Measurements from ENCODE around the gene HSD11B1L. TPM values are rescaled to one million over a fixed set of nuclear protein-coding genes. Genes with fewer than 3 reads are reported as not detected.

The HSD11B1L gene, protein sequence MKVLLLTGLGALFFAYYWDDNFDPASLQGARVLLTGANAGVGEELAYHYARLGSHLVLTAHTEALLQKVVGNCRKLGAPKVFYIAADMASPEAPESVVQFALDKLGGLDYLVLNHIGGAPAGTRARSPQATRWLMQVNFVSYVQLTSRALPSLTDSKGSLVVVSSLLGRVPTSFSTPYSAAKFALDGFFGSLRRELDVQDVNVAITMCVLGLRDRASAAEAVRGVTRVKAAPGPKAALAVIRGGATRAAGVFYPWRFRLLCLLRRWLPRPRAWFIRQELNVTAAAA
- total RNA-seq (1 to 10 TPM; 4.3 to 7.1 (median 6.8) TPM), polyA plus RNA-seq (9.8 TPM)
- long read RNA-seq, donor 1, partial matches to known transcripts = 5 of 26 reads
- long read RNA-seq, donor 1, other reads (novel, unspliced or antisense) = 9 of 26 reads
- long read RNA-seq, donor 2, partial matches to known transcripts = 1 of 9 reads
- long read RNA-seq, donor 2, other reads (novel, unspliced or antisense) = 5 of 9 reads
- long read RNA-seq, donor 3, partial matches to known transcripts = 1 of 10 reads
- long read RNA-seq, donor 3, other reads (novel, unspliced or antisense) = 2 of 10 reads
- long read RNA-seq, donor 4, partial matches to known transcripts = 11 of 22 reads
- long read RNA-seq, donor 4, other reads (novel, unspliced or antisense) = 7 of 22 reads

DNA sequence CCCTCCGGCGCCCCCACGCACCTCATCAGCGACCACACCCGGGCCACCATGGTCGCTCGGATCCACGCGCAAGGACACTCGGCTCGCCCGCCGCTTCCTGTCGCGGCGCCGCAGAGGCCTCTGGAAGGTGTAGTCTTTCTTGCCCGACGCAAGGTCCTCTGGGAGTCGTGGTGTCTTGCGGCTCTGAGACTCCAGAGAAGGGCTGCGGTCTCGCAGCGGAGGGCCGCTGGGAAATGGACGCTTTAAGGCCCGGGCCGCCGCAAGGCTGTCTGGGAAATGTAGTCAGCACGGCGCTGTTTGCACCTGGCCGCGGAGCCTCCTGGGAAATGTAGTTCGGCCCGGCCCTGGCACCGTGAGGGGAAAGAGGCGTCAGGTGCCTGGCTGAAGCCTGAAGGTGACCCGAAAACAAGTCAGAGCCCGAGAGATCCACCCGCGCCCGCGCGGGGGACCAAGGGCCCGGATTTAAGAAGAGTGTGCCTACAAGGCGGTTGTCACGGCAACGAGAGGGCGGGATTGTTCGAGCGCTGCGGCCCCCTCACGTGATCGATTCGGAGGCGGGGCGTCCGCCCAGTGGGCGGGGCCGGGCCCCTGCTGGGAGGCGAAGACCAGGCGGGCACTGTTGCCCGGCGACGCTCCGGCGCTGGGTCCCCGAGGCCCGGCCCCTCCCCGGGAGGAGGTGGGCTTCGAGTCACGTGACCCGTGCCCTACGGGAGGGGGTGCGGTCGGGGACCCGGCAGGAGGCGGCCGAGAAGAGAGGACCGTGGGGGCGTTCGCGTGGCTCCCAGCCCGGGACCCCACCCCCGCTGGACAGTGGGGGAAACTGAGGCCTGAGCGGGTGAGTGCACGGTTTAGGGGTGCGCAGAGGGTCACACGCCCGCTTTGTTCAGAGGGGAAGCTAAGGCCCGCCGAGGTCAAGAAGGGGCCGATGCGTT lies at the start of gene HSD11B1L, which contains the start of gene MICOS13:
Gene HSD11B1L (plus strand): TSS at position 591 of the 932 bp plus-strand sequence. CDS start 3,806 bp downstream, outside the sequence.
Gene MICOS13 (minus strand): TSS at position 80 of the 932 bp plus-strand sequence. CDS start 30 bp downstream, at position 50.
- no peaks in the 10 kb centered on the region for H3K9me3 ChIP-seq (ENCODE audit: control insufficient read depth, low read length)
- H3K4me3 ChIP-seq (ENCODE audit: low read length) = peak within 1 kb of the TSS; percentile 82
- DNase-seq = peak; percentile 99 to 100 (median 99)
- peaks cover 13% of the 10 kb centered on the region for H3K4me1 ChIP-seq (ENCODE audit: control insufficient read depth, insufficient read depth, low read length)
- ATAC-seq = peak; percentile 93 to 96
- intact Hi-C loops (cut with DNase I) = no loop called here
- peak within 1 kb of the TSS; percentile 93 for H3K27ac ChIP-seq (ENCODE audit: low read length)
- H3K27me3 ChIP-seq (ENCODE audit: control insufficient read depth, insufficient read depth) = no peaks in the 10 kb centered on the region
- under 1% methylated on average over 94 of the region's 94 CpGs for WGBS

DNA sequence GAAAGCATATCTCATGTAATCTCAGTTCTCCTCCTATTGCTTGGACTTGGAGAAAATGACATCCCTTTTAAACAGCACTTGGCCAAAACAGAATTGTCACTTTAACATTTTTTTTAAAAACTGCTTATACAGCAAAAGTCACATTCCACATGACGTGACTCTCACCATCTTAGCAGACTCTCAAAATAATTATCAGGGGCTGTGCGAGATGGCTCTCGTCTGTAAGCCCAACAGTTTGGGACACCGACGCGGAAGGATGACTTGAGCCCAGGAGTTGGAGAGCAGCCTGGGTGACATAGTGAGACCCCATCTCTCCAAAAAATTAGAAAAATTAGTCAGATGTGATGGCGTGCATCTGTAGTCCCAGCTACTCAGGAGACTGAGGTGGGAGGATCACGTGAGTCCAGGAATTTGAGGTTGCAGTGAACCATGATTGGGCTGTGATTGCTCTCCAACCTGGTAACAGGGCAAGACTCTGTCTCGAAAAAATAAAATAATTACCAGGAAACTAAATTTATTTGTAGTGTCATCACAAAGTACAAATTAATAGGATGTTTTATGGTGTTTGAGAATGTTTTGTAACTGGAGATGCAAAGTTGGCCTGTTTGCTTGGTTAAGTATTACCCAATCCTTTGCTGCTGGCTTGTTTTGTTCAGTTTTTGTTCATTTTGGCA lies 49.1 kb upstream of the HSD11B1L start:
- no peaks in the 10 kb centered on the region for H3K9me3 ChIP-seq (ENCODE audit: control insufficient read depth, low read length)
- H3K27me3 ChIP-seq (ENCODE audit: control insufficient read depth, insufficient read depth) = no peaks in the 10 kb centered on the region
- H3K27ac ChIP-seq (ENCODE audit: low read length) = peak overlapping the region; percentile 77
- intact Hi-C loops (cut with DNase I) = no loop called here
- DNase-seq (no peak), ATAC-seq (no peak)
- peak overlapping the region; percentile 9 for H3K4me3 ChIP-seq (ENCODE audit: low read length)
- H3K4me1 ChIP-seq (ENCODE audit: control insufficient read depth, insufficient read depth, low read length) = peaks cover 10% of the 10 kb centered on the region
- 40% methylated on average over 9 of the region's 9 CpGs for WGBS

DNA sequence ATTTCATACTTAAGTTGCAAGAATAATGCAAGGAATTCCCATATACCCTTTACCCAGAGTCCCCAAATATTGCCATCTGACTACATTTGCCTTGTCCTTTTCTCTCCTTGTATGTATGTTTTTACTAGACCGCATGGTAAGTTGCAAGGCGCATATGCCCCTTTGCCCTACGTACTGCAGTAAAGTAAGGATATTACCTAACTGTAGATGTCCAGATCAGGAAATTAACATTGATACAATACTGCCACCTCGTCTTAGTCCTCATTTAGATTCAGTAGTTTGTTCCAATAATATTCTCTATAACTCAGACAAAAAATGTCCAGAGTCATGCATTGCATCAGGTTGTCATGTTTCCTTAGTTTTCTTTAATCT lies 48.6 kb upstream of the HSD11B1L start:
- Histone ChIP-seq H3K27me3 (ENCODE audit: control insufficient read depth, insufficient read depth) (no peaks in the 10 kb centered on the region), H3K4me3 (ENCODE audit: low read length) (no peak overlapping the region), H3K9me3 (ENCODE audit: control insufficient read depth, low read length) (no peaks in the 10 kb centered on the region), H3K27ac (ENCODE audit: low read length) (no peak overlapping the region), H3K4me1 (ENCODE audit: control insufficient read depth, insufficient read depth, low read length) (peaks cover 10% of the 10 kb centered on the region)
- WGBS = 65% methylated on average over 4 of the region's 4 CpGs
- ATAC-seq (no peak), DNase-seq (no peak)
- intact Hi-C loops (cut with DNase I) = no loop called here

DNA sequence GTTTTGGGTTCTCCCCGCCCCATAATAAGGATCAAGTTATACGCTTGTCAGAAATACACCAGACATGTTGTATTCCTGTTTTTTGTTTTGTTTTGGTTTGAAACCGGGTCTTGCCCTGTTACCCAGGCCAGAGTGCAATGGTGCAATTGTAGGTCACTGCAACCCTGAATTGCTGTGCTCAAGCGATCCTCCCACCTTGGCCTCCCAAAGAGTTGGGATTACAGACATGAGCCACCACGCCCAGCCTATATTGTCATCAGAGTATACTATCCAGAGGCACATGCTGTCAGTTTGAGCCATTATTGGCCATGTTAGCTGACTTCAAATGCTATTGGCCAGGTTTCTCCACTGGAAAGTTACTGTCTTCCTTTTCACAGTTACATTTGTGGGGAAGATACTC lies 48.2 kb upstream of the HSD11B1L start:
- H3K27me3 ChIP-seq (ENCODE audit: control insufficient read depth, insufficient read depth) = no peaks in the 10 kb centered on the region
- DNase-seq (no peak), ATAC-seq (no peak)
- H3K4me1 ChIP-seq (ENCODE audit: control insufficient read depth, insufficient read depth, low read length) = peaks cover 7% of the 10 kb centered on the region
- H3K27ac ChIP-seq (ENCODE audit: low read length) = peak overlapping the region; percentile 34
- no peaks in the 10 kb centered on the region for H3K9me3 ChIP-seq (ENCODE audit: control insufficient read depth, low read length)
- H3K4me3 ChIP-seq (ENCODE audit: low read length) = no peak overlapping the region
- intact Hi-C loops (cut with DNase I) = no loop called here
- WGBS = 87% methylated on average over 5 of the region's 5 CpGs

DNA sequence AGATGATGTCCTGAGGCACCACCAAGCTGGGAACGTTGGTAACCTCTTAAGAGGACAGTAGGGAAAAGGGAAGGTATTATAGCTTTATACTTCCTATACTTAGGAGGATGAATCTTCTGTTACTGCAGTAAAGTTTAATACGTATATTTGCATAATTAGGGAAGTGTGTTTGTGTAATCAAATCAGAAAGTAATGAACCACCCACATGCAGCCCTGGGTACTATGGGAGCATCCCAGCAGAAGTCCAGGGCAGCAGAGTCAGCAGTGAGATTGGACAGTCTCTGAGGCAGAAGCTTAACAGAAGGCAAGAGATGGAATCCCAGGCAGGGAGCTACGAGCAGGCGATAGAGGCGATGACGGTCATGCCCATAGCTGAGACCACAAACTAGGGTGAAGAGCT lies 45.4 kb upstream of the HSD11B1L start:
- intact Hi-C loops (cut with DNase I) = no loop called here
- DNase-seq = no peak
- Histone ChIP-seq H3K9me3 (ENCODE audit: control insufficient read depth, low read length) (no peaks in the 10 kb centered on the region), H3K27me3 (ENCODE audit: control insufficient read depth, insufficient read depth) (no peaks in the 10 kb centered on the region), H3K4me1 (ENCODE audit: control insufficient read depth, insufficient read depth, low read length) (peaks cover 5% of the 10 kb centered on the region), H3K4me3 (ENCODE audit: low read length) (no peak overlapping the region), H3K27ac (ENCODE audit: low read length) (no peak overlapping the region)
- WGBS = 75% methylated on average over 6 of the region's 6 CpGs
- ATAC-seq = no peak

DNA sequence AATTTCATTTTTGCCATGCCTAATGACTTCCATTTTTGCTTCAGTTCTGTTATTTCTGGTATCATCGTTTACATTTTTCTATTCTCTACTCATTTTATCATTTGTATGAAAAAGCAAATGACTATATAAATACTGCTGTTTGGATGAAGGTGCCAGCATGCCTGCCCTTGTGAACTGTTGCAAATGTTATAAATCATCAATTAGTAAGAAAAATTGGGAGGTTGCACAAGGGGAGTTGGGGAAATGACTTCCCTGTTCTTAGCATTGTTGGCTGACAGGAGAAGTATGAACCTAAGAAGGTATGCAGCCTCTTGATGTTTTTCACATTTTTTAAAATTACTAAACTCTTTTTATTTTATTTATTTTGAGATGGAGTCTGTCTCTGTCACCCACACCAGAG lies 42.9 kb upstream of the HSD11B1L start:
- Histone ChIP-seq H3K9me3 (ENCODE audit: control insufficient read depth, low read length) (no peaks in the 10 kb centered on the region), H3K4me1 (ENCODE audit: control insufficient read depth, insufficient read depth, low read length) (no peaks in the 10 kb centered on the region), H3K27ac (ENCODE audit: low read length) (no peak overlapping the region), H3K4me3 (ENCODE audit: low read length) (no peak overlapping the region), H3K27me3 (ENCODE audit: control insufficient read depth, insufficient read depth) (no peaks in the 10 kb centered on the region)
- intact Hi-C loops (cut with DNase I) = no loop called here
- WGBS = 53% methylated on average over 1 of the region's 1 CpG
- DNase-seq (no peak), ATAC-seq (no peak)

DNA sequence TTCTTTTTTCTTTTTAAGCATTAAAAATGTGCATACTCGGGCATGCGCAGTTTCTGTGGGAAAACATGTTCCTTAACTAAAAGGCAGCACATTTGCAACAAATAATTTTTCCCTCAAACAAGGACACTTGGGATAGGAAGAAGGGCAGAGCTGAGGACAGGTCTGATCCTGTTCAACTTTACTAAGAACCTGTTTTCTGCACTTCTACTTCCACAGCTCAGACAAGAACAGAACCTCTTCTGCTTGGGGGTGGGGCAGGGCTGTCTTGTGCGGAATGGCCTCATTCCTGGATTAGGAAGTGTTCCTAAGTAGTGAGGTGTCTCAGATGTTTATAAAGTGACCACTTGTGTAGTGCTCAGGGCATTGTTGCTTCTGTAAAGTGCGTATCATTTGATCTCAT lies 39.7 kb upstream of the HSD11B1L start:
- WGBS = 89% methylated on average over 4 of the region's 4 CpGs
- no peaks in the 10 kb centered on the region for H3K27me3 ChIP-seq (ENCODE audit: control insufficient read depth, insufficient read depth)
- no peaks in the 10 kb centered on the region for H3K9me3 ChIP-seq (ENCODE audit: control insufficient read depth, low read length)
- H3K4me3 ChIP-seq (ENCODE audit: low read length) = no peak overlapping the region
- no peak overlapping the region for H3K27ac ChIP-seq (ENCODE audit: low read length)
- intact Hi-C loops (cut with DNase I) = no loop called here
- ATAC-seq (no peak), DNase-seq (no peak)
- H3K4me1 ChIP-seq (ENCODE audit: control insufficient read depth, insufficient read depth, low read length) = no peaks in the 10 kb centered on the region

DNA sequence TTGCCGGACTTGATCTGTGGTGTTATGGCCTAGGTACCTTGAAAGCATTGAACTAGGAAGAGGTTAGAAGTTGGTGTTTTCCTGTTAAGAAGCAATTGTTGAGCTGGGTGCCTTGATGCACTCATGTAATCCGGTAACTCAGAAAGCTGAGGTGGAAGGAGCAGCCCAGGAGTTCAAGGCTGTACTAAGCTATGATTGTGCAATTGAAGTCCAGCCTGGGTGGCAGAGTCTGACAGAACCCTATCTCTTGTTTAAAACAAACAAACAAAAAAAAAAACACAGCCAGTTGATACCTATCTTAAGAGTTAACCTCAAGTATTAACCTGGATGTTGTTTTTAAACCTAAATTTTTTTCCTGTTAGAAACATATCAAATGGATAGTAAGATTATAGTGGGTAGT lies 38.6 kb upstream of the HSD11B1L start:
- Histone ChIP-seq H3K9me3 (ENCODE audit: control insufficient read depth, low read length) (no peaks in the 10 kb centered on the region), H3K27ac (ENCODE audit: low read length) (no peak overlapping the region), H3K4me1 (ENCODE audit: control insufficient read depth, insufficient read depth, low read length) (no peaks in the 10 kb centered on the region), H3K4me3 (ENCODE audit: low read length) (no peak overlapping the region), H3K27me3 (ENCODE audit: control insufficient read depth, insufficient read depth) (no peaks in the 10 kb centered on the region)
- ATAC-seq (no peak), DNase-seq (no peak)
- 92% methylated on average over 2 of the region's 2 CpGs for WGBS
- intact Hi-C loops (cut with DNase I) = no loop called here

DNA sequence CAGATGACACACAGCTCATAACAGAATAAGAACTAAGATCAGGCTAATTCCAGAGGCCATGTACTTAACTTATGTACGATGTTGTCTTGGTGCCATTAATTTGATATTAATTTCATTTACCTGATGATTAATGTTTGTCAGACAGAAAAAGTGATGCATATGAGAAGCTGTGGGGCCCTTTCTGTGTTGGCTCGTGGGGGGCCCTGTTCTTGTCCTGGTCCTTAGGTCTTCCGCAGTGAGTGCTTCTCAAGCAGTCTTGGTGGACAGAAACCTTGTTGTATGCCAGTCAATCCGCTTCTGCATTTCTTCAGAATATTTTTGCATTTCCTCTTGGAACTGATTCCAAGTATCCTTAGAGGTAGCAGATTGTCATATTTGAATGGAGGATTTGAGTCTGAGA lies 37.8 kb upstream of the HSD11B1L start:
- DNase-seq = no peak
- no peak overlapping the region for H3K4me3 ChIP-seq (ENCODE audit: low read length)
- no peaks in the 10 kb centered on the region for H3K4me1 ChIP-seq (ENCODE audit: control insufficient read depth, insufficient read depth, low read length)
- ATAC-seq = no peak
- H3K27ac ChIP-seq (ENCODE audit: low read length) = no peak overlapping the region
- H3K9me3 ChIP-seq (ENCODE audit: control insufficient read depth, low read length) = no peaks in the 10 kb centered on the region
- 84% methylated on average over 4 of the region's 4 CpGs for WGBS
- intact Hi-C loops (cut with DNase I) = no loop called here
- no peaks in the 10 kb centered on the region for H3K27me3 ChIP-seq (ENCODE audit: control insufficient read depth, insufficient read depth)

DNA sequence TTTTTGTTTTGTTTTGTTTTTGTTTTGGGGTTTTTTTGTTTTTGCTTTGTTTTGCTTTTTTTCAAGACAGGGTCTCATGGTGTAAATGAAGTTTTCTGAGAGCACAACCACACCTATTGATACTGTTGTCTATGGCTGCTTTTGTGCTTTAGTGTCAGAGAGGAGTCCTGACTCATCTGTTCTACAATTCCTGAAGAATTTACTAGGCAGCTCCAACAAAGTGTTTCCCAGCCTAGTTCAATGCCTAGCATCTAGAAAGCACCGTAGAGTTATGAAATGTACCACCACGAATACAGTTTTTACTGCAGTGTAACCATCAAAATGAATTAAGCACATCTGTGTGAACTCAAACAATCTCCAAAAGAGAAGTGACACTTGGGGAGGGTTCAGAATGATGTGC lies 36.8 kb upstream of the HSD11B1L start:
- WGBS = 86% methylated on average over 2 of the region's 2 CpGs
- Histone ChIP-seq H3K9me3 (ENCODE audit: control insufficient read depth, low read length) (no peaks in the 10 kb centered on the region), H3K27me3 (ENCODE audit: control insufficient read depth, insufficient read depth) (no peaks in the 10 kb centered on the region), H3K4me3 (ENCODE audit: low read length) (no peak overlapping the region), H3K27ac (ENCODE audit: low read length) (no peak overlapping the region), H3K4me1 (ENCODE audit: control insufficient read depth, insufficient read depth, low read length) (no peaks in the 10 kb centered on the region)
- DNase-seq = no peak
- no peak for ATAC-seq
- intact Hi-C loops (cut with DNase I) = no loop called here

Measured in right cardiac atrium (tissue), 5 donors.